ENCODE results near the gene SIPA1L3. TPM values are rescaled to one million over a fixed set of nuclear protein-coding genes. Genes with fewer than 3 reads are reported as not detected.

Gene SIPA1L3
- total RNA-seq, 3 donors from 2014 or later, result 13.8 to 15.9 (median 15.7) TPM

DNA sequence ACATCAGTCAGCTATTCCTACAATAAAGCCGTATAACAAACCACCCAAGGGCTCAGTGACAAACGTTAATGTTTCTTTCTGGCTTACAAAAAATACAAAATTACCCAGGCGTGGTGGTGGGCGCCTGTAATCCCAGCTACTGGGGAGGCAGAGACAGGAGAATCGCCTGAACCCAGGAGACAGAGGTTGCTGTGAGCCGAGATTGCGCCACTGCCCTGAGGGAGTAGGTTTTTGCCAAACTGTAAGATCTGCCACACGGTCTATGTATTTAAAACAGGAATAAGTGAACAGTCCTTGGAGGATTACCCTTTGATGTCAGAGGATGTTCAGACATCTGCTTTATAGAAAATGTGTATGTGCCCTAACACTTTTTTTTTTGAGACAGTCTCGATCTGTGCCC is 211.2 kb downstream of the SIPA1L3 start:
- H3K27me3 Mint-ChIP-seq (ENCODE audit: low read depth), result no peaks in the 10 kb centered on the region
- no peak for DNase-seq
- peaks cover 41% of the 10 kb centered on the region for H3K36me3 Mint-ChIP-seq (ENCODE audit: insufficient read depth)
- no peak for ATAC-seq
- H3K9me3 Mint-ChIP-seq, result peaks cover 3% of the 10 kb centered on the region
- H3K4me3 Mint-ChIP-seq, result no peak overlapping the region
- H3K4me1 Mint-ChIP-seq (ENCODE audit: low read depth), result peaks cover 10% of the 10 kb centered on the region

GRCh38 chr19:38120471-38121025 is 213.5 kb downstream of the SIPA1L3 start:
- H3K9me3 Mint-ChIP-seq, result peaks cover 3% of the 10 kb centered on the region
- DNase-seq, result no peak
- H3K27me3 Mint-ChIP-seq (ENCODE audit: low read depth), result no peaks in the 10 kb centered on the region
- no peak overlapping the region for H3K4me3 Mint-ChIP-seq
- no peak for ATAC-seq
- H3K4me1 Mint-ChIP-seq (ENCODE audit: low read depth), result no peaks in the 10 kb centered on the region
- peaks cover 33% of the 10 kb centered on the region for H3K36me3 Mint-ChIP-seq (ENCODE audit: insufficient read depth)

DNA sequence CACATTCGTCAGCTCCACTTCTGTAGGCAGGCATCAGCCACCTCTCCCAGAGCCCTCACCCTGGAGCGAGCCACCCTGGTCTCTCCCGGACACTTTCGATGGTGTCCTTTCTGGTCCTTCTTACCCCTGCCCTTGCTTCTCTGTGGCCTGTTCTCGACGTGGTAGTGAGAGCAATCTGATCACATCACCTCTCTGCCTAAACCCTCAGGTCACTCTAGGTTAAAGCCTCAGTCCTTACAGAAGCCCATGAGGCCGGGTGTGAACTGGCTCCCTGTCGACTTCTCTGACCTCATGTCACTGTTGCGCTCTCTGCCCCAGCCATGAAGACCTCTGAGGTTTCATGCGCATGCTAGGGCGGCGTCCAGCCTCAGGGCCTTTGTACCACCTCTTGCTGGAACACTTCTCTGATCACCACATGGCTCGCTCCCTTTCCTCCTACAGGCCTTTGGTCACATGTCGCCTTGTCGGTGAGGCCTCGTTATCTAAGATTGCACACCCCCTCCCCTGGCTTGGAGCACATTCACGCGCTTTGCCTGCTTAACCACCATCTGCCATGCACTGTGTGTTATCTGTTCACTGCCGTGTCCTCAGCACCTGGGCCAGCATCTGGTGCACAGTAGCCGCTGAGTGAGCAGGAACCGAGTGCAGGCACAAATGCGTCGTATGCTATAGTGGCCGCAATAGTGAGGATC is 215.5 kb downstream of the SIPA1L3 start:
- DNase-seq (no peak), ATAC-seq (no peak)
- H3K4me3 Mint-ChIP-seq, result no peak overlapping the region
- peaks cover 34% of the 10 kb centered on the region for H3K36me3 Mint-ChIP-seq (ENCODE audit: insufficient read depth)
- peaks cover 3% of the 10 kb centered on the region for H3K9me3 Mint-ChIP-seq
- no peaks in the 10 kb centered on the region for H3K4me1 Mint-ChIP-seq (ENCODE audit: low read depth)
- H3K27me3 Mint-ChIP-seq (ENCODE audit: low read depth), result no peaks in the 10 kb centered on the region

GRCh38 chr19:38125238-38125637 is 218.2 kb downstream of the SIPA1L3 start:
- ATAC-seq (no peak), DNase-seq (no peak)
- Mint-ChIP-seq H3K4me1 (ENCODE audit: low read depth) (no peaks in the 10 kb centered on the region), H3K36me3 (ENCODE audit: insufficient read depth) (peaks cover 16% of the 10 kb centered on the region), H3K27me3 (ENCODE audit: low read depth) (no peaks in the 10 kb centered on the region), H3K9me3 (no peaks in the 10 kb centered on the region), H3K4me3 (no peak overlapping the region)

GRCh38 chr19:38130399-38130798 is 223.4 kb downstream of the SIPA1L3 start:
- Mint-ChIP-seq H3K27me3 (ENCODE audit: low read depth) (no peaks in the 10 kb centered on the region), H3K4me1 (ENCODE audit: low read depth) (no peaks in the 10 kb centered on the region), H3K9me3 (no peaks in the 10 kb centered on the region), H3K4me3 (no peak overlapping the region), H3K36me3 (ENCODE audit: insufficient read depth) (peaks cover 14% of the 10 kb centered on the region)
- DNase-seq (no peak), ATAC-seq (no peak)

DNA sequence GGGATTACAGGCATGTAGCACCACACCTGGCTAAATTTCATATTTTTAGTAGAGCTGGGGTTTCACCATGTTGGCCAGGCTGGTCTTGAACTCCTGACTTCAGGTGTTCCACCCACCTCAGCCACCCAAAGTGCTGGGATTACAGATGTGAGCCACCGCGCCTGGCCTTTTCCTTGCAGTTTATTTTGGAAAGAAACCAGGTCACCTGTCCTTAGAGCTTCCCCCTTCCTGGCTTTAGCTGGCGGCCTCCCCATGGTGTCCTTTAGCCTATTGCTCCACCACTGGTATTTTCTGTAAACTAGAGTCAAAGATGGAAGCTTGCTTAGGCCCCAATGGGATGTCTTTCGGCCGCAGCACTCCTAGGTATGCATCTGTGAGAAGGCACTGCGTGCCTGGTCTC is 225.8 kb downstream of the SIPA1L3 start:
- no peak for DNase-seq
- H3K4me3 Mint-ChIP-seq, result no peak overlapping the region
- H3K36me3 Mint-ChIP-seq (ENCODE audit: insufficient read depth), result peaks cover 13% of the 10 kb centered on the region
- H3K9me3 Mint-ChIP-seq, result no peaks in the 10 kb centered on the region
- no peak for ATAC-seq
- no peaks in the 10 kb centered on the region for H3K4me1 Mint-ChIP-seq (ENCODE audit: low read depth)
- no peaks in the 10 kb centered on the region for H3K27me3 Mint-ChIP-seq (ENCODE audit: low read depth)

- no peak for DNase-seq
- no peak for ATAC-seq
- Mint-ChIP-seq H3K36me3 (ENCODE audit: insufficient read depth) (peaks cover 13% of the 10 kb centered on the region), H3K4me3 (no peak overlapping the region), H3K9me3 (no peaks in the 10 kb centered on the region), H3K4me1 (ENCODE audit: low read depth) (no peaks in the 10 kb centered on the region), H3K27me3 (ENCODE audit: low read depth) (no peaks in the 10 kb centered on the region)
These were observed 226.3 kb downstream of the SIPA1L3 start for GRCh38 chr19:38133319-38133718.

DNA sequence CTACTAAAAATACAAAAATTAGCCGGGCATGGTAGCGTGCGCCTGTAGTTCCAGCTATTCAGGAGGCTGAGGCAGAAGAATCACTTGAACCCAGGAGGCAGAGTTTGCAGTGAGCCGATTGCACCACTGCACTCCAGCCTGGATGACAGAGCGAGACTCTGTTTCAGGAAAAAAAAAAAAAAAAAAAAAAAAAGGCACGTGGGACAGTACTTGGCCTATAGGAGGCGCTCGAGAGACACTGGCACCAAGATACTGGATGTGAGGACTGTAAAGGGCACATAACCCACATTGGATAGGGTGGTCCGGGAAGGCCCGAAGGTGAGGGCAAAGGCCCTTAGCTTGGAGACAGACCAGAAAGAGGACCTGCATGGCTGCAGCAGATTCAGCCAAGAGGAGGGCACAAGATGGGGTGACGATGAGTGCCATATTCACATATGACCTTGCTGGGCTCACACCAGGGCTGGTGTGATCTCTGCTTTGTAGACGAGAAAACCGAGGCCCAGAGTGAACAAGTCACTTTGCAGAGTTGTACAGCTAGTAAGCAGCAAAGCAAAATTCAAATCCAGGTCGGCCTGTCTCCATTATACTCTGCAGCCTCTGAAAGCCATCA is 227.6 kb downstream of the SIPA1L3 start:
- Mint-ChIP-seq H3K27me3 (ENCODE audit: low read depth) (no peaks in the 10 kb centered on the region), H3K4me3 (no peak overlapping the region), H3K36me3 (ENCODE audit: insufficient read depth) (peaks cover 15% of the 10 kb centered on the region), H3K9me3 (no peaks in the 10 kb centered on the region), H3K4me1 (ENCODE audit: low read depth) (no peaks in the 10 kb centered on the region)
- DNase-seq (no peak), ATAC-seq (no peak)

DNA sequence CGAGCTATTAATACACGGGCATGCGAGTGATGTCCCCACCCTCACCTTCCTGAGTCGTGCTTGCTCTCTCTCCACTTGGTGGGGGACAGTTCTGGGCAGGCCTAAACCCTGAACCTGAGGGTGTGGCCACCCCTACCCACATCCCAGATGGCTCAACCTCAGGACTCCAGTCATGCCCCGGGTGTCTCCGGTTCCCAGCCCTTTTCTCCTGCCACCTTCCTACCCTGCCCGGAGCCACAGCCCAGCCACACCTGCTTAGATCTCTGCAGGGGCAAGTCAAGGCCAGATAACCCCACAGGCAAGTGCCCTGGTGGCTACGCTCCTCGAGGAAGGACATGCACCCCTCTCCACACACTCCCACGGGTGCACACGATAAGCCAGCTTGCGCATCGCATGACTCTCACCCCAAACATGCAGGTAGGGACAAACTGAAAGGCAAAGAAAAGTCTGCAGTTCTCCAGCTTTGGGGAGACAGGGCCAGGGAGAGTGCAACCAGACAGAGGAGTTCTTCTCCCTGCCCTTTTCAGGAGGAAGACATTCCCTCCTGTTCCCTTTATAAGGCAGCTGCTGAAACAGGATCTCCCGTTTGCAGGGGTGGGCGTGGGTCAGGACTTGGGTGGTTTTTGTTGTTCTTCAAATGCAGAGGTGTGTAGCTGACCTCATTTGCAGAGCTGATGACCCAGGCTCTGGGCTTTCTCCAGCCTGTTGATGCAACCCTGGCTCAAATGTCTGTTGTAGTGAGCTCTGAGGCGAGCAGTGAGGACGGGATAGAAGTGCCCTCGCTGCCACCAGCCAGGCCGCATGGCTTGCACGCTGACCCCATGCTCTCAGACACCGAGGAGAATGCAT is 228.4 kb downstream of the SIPA1L3 start:
- Mint-ChIP-seq H3K36me3 (ENCODE audit: insufficient read depth) (peaks cover 13% of the 10 kb centered on the region), H3K27me3 (ENCODE audit: low read depth) (no peaks in the 10 kb centered on the region), H3K4me3 (no peak overlapping the region), H3K9me3 (no peaks in the 10 kb centered on the region), H3K4me1 (ENCODE audit: low read depth) (no peaks in the 10 kb centered on the region)
- DNase-seq, result no peak
- ATAC-seq, result no peak

- Mint-ChIP-seq H3K9me3 (no peaks in the 10 kb centered on the region), H3K36me3 (ENCODE audit: insufficient read depth) (peaks cover 4% of the 10 kb centered on the region), H3K27me3 (ENCODE audit: low read depth) (no peaks in the 10 kb centered on the region), H3K4me3 (no peak overlapping the region), H3K4me1 (ENCODE audit: low read depth) (no peaks in the 10 kb centered on the region)
- no peak for ATAC-seq
- DNase-seq, result no peak
These were observed 232.1 kb downstream of the SIPA1L3 start for GRCh38 chr19:38139122-38139521.

- DNase-seq (no peak), ATAC-seq (no peak)
- Mint-ChIP-seq H3K4me3 (no peak overlapping the region), H3K4me1 (ENCODE audit: low read depth) (no peaks in the 10 kb centered on the region), H3K9me3 (no peaks in the 10 kb centered on the region), H3K27me3 (ENCODE audit: low read depth) (no peaks in the 10 kb centered on the region), H3K36me3 (ENCODE audit: insufficient read depth) (peaks cover 9% of the 10 kb centered on the region)
These were observed 234.1 kb downstream of the SIPA1L3 start for GRCh38 chr19:38141108-38141507.

DNA sequence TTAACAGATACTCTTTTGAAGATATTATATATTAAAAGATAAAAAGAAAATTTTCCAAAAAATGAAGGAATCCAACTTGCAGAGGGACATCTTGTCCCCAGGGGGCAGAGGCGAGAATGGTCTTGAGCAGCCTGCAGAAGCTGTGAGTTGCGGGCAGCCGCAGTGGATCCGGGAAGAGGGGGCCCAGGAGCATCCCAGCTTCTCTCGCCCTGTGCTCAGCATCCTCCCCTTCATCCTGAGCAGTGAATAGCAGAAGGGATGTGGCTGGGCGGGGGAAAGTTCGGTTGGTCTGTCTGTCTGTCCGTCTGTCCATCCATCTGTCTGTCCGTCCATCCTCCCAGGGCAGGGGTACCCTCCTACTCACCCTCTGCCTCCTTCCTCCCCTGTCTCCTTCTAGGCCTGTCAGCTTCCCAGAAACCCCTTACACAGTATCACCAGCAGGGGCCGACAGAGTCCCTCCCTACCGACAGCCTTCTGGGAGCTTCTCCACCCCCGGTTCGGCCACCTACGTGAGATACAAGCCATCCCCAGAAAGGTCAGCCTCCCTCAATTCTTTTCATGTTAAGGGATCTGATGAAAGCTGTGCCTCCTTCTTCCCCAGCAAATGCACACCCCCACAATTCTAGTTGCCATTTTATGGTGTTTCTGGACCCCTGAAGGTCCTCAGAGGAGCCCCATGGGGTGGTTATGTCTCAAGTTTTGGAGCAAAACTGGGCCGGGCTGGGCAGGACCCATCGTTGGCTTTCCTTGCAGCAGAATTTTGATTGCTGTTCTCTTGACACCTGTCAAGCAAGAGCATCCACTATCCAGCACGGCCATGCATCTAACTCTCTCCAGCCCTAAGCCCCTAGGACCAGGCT is 235.4 kb downstream of the SIPA1L3 start:
- H3K27me3 Mint-ChIP-seq (ENCODE audit: low read depth), result no peaks in the 10 kb centered on the region
- peak; percentile 36 for DNase-seq
- no peaks in the 10 kb centered on the region for H3K9me3 Mint-ChIP-seq

DNA sequence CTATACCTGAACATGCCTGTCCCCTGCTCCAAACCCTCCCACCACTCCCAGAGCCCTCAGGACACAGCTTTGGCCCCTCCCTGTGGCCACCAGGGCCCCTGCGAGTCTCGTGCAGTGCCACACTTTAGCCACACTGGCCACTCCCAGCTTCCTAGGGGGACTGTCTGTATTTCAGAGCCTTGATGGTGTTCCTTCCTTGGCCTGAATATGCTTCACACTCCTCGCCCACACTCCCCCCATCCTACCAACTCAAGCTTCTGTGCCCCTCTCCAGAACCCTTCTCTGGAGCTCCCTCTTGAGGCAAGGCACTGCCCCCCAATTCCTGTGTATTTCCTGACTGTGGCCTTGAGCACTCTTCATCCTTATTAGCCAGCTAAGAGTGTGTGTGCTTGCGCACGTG is 236.8 kb downstream of the SIPA1L3 start:
- Mint-ChIP-seq H3K9me3 (no peaks in the 10 kb centered on the region), H3K4me1 (ENCODE audit: low read depth) (no peaks in the 10 kb centered on the region), H3K36me3 (ENCODE audit: insufficient read depth) (peaks cover 14% of the 10 kb centered on the region), H3K4me3 (no peak overlapping the region), H3K27me3 (ENCODE audit: low read depth) (no peaks in the 10 kb centered on the region)
- DNase-seq, result no peak
- no peak for ATAC-seq

More for the DNA sequence above, 235.4 kb downstream of the SIPA1L3 start:
- H3K4me1 Mint-ChIP-seq (ENCODE audit: low read depth), result no peaks in the 10 kb centered on the region
- peaks cover 11% of the 10 kb centered on the region for H3K36me3 Mint-ChIP-seq (ENCODE audit: insufficient read depth)
- no peak overlapping the region for H3K4me3 Mint-ChIP-seq
- peak; percentile 66 for ATAC-seq

DNA sequence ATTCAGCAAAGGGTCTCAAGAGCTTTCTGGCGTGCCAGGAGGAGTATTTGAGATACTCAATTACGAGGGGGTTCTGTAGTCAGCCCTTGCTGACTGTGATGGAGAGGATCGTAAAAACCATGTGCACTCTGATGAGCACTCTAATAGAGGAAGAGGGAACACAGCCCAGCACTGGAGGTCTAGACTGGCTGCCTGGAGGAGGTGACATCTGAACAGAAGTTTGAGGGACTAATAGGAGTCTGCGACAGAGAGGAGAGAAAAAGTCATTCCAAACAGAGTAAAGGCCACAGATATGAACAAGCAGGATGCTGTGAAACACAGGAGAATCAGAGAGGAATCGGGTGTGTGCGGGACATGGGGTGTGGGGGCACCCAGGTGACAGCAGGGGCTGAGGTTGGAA is 237.7 kb downstream of the SIPA1L3 start:
- ATAC-seq (no peak), DNase-seq (no peak)
- no peaks in the 10 kb centered on the region for H3K27me3 Mint-ChIP-seq (ENCODE audit: low read depth)
- no peak overlapping the region for H3K4me3 Mint-ChIP-seq
- no peaks in the 10 kb centered on the region for H3K9me3 Mint-ChIP-seq
- peaks cover 13% of the 10 kb centered on the region for H3K36me3 Mint-ChIP-seq (ENCODE audit: insufficient read depth)
- no peaks in the 10 kb centered on the region for H3K4me1 Mint-ChIP-seq (ENCODE audit: low read depth)
